IPS DF 6.9 (cell line): Measurements from ENCODE around the gene MYBPH.

ENCODE experiments used
- DNase-seq: peaks from one replicate; pipeline ENCODE4 v3.0.0-alpha.2; 2013; ENCODE audit warnings: low read depth, low spot score
- H3K27ac ChIP-seq: one replicate; pipeline ENCODE4 v1.5.1; 2013; ENCODE audit warnings: low read length, control low read depth
- H3K27me3 ChIP-seq: 2 replicates; pipeline ENCODE4 v1.6.1; 2013; ENCODE audit warnings: mild to moderate bottlenecking, low read length; ENCODE audit not compliant: control insufficient read depth, insufficient read depth
- H3K36me3 ChIP-seq: 2 replicates; pipeline ENCODE4 v1.6.1; 2013; ENCODE audit warnings: low read length; ENCODE audit not compliant: control insufficient read depth, insufficient read depth
- H3K4me1 ChIP-seq: 2 replicates; pipeline ENCODE4 v1.6.1; 2013; ENCODE audit warnings: low read length; ENCODE audit not compliant: control insufficient read depth, insufficient read depth
- H3K4me3 ChIP-seq: 2 replicates; pipeline ENCODE4 v1.5.1; 2013; ENCODE audit warnings: mild to moderate bottlenecking, low read length
- H3K9me3 ChIP-seq: 2 replicates; pipeline ENCODE4 v1.6.1; 2013; ENCODE audit warnings: low read length, inconsistent platforms; ENCODE audit not compliant: control insufficient read depth, insufficient read depth
- WGBS: extraction: QIAGEN DNeasy Blood & Tissue Kit; methylation state at CpG from one replicate; pipeline ENCODE4 v1.1.7; 2013; ENCODE audit warnings: mixed read lengths, missing lambda C conversion rate; ENCODE audit not compliant: insufficient read length, insufficient coverage; 5-methylcytosine and 5-hydroxymethylcytosine counted together

MYBPH gene

GRCh38 chr1:203148127-203148526 lies 27.5 kb downstream of the MYBPH start:
- H3K27ac ChIP-seq, result no peak overlapping the region
- peaks cover 21% of the 10 kb centered on the region for H3K4me1 ChIP-seq
- H3K27me3 ChIP-seq, result no peaks in the 10 kb centered on the region
- H3K36me3 ChIP-seq, result no peaks in the 10 kb centered on the region
- no peaks in the 10 kb centered on the region for H3K9me3 ChIP-seq
- WGBS, result no CpG with 5 or more reads among the region's 5 CpGs
- DNase-seq, result peak; percentile 27
- no peak overlapping the region for H3K4me3 ChIP-seq

- Histone ChIP-seq H3K27me3 (no peaks in the 10 kb centered on the region), H3K36me3 (no peaks in the 10 kb centered on the region), H3K4me3 (no peak overlapping the region), H3K27ac (no peak overlapping the region), H3K9me3 (no peaks in the 10 kb centered on the region), H3K4me1 (peaks cover 17% of the 10 kb centered on the region)
- WGBS, result no CpG with 5 or more reads among the region's 5 CpGs
- DNase-seq, result peak; percentile 25
Observed at GRCh38 chr1:203147376-203147775, 28.2 kb downstream of the MYBPH start.

GRCh38 chr1:203146537-203146936 lies 29.1 kb downstream of the MYBPH start:
- Histone ChIP-seq H3K36me3 (no peaks in the 10 kb centered on the region), H3K27ac (no peak overlapping the region)
- no CpG with 5 or more reads among the region's 7 CpGs for WGBS

GRCh38 chr1:203146042-203146369 lies 29.6 kb downstream of the MYBPH start:
- no CpG with 5 or more reads among the region's 2 CpGs for WGBS
- Histone ChIP-seq H3K27me3 (no peaks in the 10 kb centered on the region), H3K27ac (no peak overlapping the region), H3K36me3 (no peaks in the 10 kb centered on the region), H3K9me3 (no peaks in the 10 kb centered on the region), H3K4me3 (no peak overlapping the region), H3K4me1 (peaks cover 15% of the 10 kb centered on the region)
- no peak for DNase-seq

More at GRCh38 chr1:203146537-203146936, 29.1 kb downstream of the MYBPH start:
- Histone ChIP-seq H3K4me3 (no peak overlapping the region), H3K9me3 (no peaks in the 10 kb centered on the region), H3K4me1 (peaks cover 15% of the 10 kb centered on the region), H3K27me3 (no peaks in the 10 kb centered on the region)
- DNase-seq, result no peak

GRCh38 chr1:203145321-203146041 lies 30.1 kb downstream of the MYBPH start:
- Histone ChIP-seq H3K9me3 (no peaks in the 10 kb centered on the region), H3K36me3 (no peaks in the 10 kb centered on the region), H3K4me1 (peaks cover 15% of the 10 kb centered on the region), H3K4me3 (no peak overlapping the region), H3K27me3 (no peaks in the 10 kb centered on the region), H3K27ac (no peak overlapping the region)
- no CpG with 5 or more reads among the region's 13 CpGs for WGBS
- DNase-seq, result no peak

GRCh38 chr1:203144661-203145060 lies 31.0 kb downstream of the MYBPH start:
- no peaks in the 10 kb centered on the region for H3K27me3 ChIP-seq
- H3K9me3 ChIP-seq, result no peaks in the 10 kb centered on the region
- H3K36me3 ChIP-seq, result no peaks in the 10 kb centered on the region
- H3K27ac ChIP-seq, result no peak overlapping the region
- peaks cover 18% of the 10 kb centered on the region for H3K4me1 ChIP-seq
- H3K4me3 ChIP-seq, result no peak overlapping the region
- no CpG with 5 or more reads among the region's 6 CpGs for WGBS
- DNase-seq, result no peak

GRCh38 chr1:203143641-203144040 lies 32.0 kb downstream of the MYBPH start:
- Histone ChIP-seq H3K9me3 (no peaks in the 10 kb centered on the region), H3K4me3 (no peak overlapping the region), H3K27me3 (no peaks in the 10 kb centered on the region), H3K36me3 (no peaks in the 10 kb centered on the region), H3K27ac (no peak overlapping the region), H3K4me1 (peaks cover 17% of the 10 kb centered on the region)
- WGBS, result no CpG with 5 or more reads among the region's 11 CpGs
- DNase-seq, result no peak

- H3K4me1 ChIP-seq, result peaks cover 11% of the 10 kb centered on the region
- H3K27me3 ChIP-seq, result no peaks in the 10 kb centered on the region
- no peak overlapping the region for H3K4me3 ChIP-seq
- H3K36me3 ChIP-seq, result no peaks in the 10 kb centered on the region
- no peaks in the 10 kb centered on the region for H3K9me3 ChIP-seq
- DNase-seq, result no peak
- no CpG with 5 or more reads among the region's 5 CpGs for WGBS
- H3K27ac ChIP-seq, result no peak overlapping the region
Observed at GRCh38 chr1:203142684-203143408, 32.8 kb downstream of the MYBPH start.

- Histone ChIP-seq H3K9me3 (no peaks in the 10 kb centered on the region), H3K36me3 (no peaks in the 10 kb centered on the region), H3K4me1 (peaks cover 8% of the 10 kb centered on the region), H3K4me3 (no peak overlapping the region), H3K27ac (no peak overlapping the region), H3K27me3 (no peaks in the 10 kb centered on the region)
- no peak for DNase-seq
- no CpG with 5 or more reads among the region's 6 CpGs for WGBS
Observed at GRCh38 chr1:203142124-203142523, 33.5 kb downstream of the MYBPH start.

- Histone ChIP-seq H3K36me3 (no peaks in the 10 kb centered on the region), H3K27ac (no peak overlapping the region), H3K9me3 (no peaks in the 10 kb centered on the region), H3K4me3 (no peak overlapping the region), H3K27me3 (no peaks in the 10 kb centered on the region), H3K4me1 (peaks cover 4% of the 10 kb centered on the region; the same call in 1 of the 2 replicates)
- DNase-seq, result no peak
- WGBS, result no CpG with 5 or more reads among the region's 5 CpGs
Observed at GRCh38 chr1:203140743-203141520, 34.7 kb downstream of the MYBPH start.
